HG02571 (cell line): ENCODE data around the gene PTPRN2.
"Not testable (repeated sequence)": the region's sequence is repeated elsewhere in the genome, so short reads cannot be mapped to it uniquely, and the experiment has no call there.

ENCODE experiments used
- ATAC-seq: cut with Tn5 transposase; IDR thresholded peaks from one replicate; pipeline ENCODE4 v1.9.1; 2021; ENCODE audit warnings: mild to moderate bottlenecking, moderate library complexity; ENCODE audit not compliant: unreplicated experiment

PTPRN2 gene

GRCh38 chr7:157707983-157708918 lies 879.4 kb downstream of the PTPRN2 start:
- ATAC-seq = no peak

GRCh38 chr7:157704365-157704764 lies 883.3 kb downstream of the PTPRN2 start:
- no peak for ATAC-seq

- ATAC-seq = no peak
These were observed 884.0 kb downstream of the PTPRN2 start for GRCh38 chr7:157703534-157704195.

GRCh38 chr7:157703131-157703530 lies 884.5 kb downstream of the PTPRN2 start:
- ATAC-seq = no peak

GRCh38 chr7:157702311-157703023 lies 885.2 kb downstream of the PTPRN2 start:
- no peak for ATAC-seq

- ATAC-seq = not testable (repeated sequence)
These were observed 886.0 kb downstream of the PTPRN2 start for GRCh38 chr7:157701395-157702180.

GRCh38 chr7:157700231-157701005 lies 887.2 kb downstream of the PTPRN2 start:
- ATAC-seq = no peak

GRCh38 chr7:157699357-157700013 lies 888.1 kb downstream of the PTPRN2 start:
- ATAC-seq = no peak

GRCh38 chr7:157697287-157697686 lies 890.3 kb downstream of the PTPRN2 start:
- ATAC-seq = not testable (repeated sequence)

- not testable (repeated sequence) for ATAC-seq
These were observed 892.0 kb downstream of the PTPRN2 start for GRCh38 chr7:157695609-157696008.

- no peak for ATAC-seq
These were observed 893.3 kb downstream of the PTPRN2 start for GRCh38 chr7:157694376-157694665.

- ATAC-seq = no peak
These were observed 893.9 kb downstream of the PTPRN2 start for GRCh38 chr7:157693521-157694375.

- ATAC-seq = no peak
These were observed 894.5 kb downstream of the PTPRN2 start for GRCh38 chr7:157693071-157693520.

- no peak for ATAC-seq
These were observed 895.1 kb downstream of the PTPRN2 start for GRCh38 chr7:157692460-157693011.

- ATAC-seq = no peak
These were observed 895.8 kb downstream of the PTPRN2 start for GRCh38 chr7:157691586-157692459.

GRCh38 chr7:157690833-157691585 lies 896.6 kb downstream of the PTPRN2 start:
- ATAC-seq = no peak
